Neural progenitor cell (in vitro differentiated cells): ENCODE results near the gene NLRC3. TPM values are rescaled to one million over a fixed set of nuclear protein-coding genes. Genes with fewer than 3 reads are reported as not detected.

ENCODE experiments used
- DNase-seq: peaks from one replicate; pipeline ENCODE4 v3.0.0-alpha.2; 2016; ENCODE audit warnings: low spot score
- H2AFZ ChIP-seq: fragments of 200-600 bp; sonication (generic); replicated peaks from 2 replicates; pipeline ENCODE4 v1.6.1; 2016; ENCODE audit warnings: antibody characterized with exemption
- H3F3A ChIP-seq: fragments of 200-600 bp; sonication (generic); 2 replicates; pipeline ENCODE4 v1.6.1; 2016; ENCODE audit warnings: antibody characterized with exemption, low read depth
- H3K27ac ChIP-seq: fragments of 200-600 bp; sonication (generic); 2 replicates; pipeline ENCODE4 v1.5.1; 2016; ENCODE audit warnings: mild to moderate bottlenecking
- H3K27me3 ChIP-seq: fragments of 200-600 bp; sonication (generic); 2 replicates; pipeline ENCODE4 v1.6.1; 2016; ENCODE audit warnings: mild to moderate bottlenecking, moderate library complexity
- H3K36me3 ChIP-seq: fragments of 200-600 bp; sonication (generic); 2 replicates; pipeline ENCODE4 v1.5.1; 2016
- H3K4me1 ChIP-seq: fragments of 200-600 bp; sonication (generic); 2 replicates; pipeline ENCODE4 v1.6.1; 2016; ENCODE audit warnings: mixed run types
- H3K4me2 ChIP-seq: fragments of 200-600 bp; sonication (generic); 2 replicates; pipeline ENCODE4 v1.6.1; 2016
- H3K4me3 ChIP-seq: fragments of 200-600 bp; sonication (generic); 2 replicates; pipeline ENCODE4 v1.5.1; 2016
- H3K79me2 ChIP-seq: fragments of 200-600 bp; sonication (generic); 2 replicates; pipeline ENCODE4 v1.6.1; 2016; ENCODE audit warnings: low read depth
- H3K9ac ChIP-seq: fragments of 200-600 bp; sonication (generic); 2 replicates; pipeline ENCODE4 v1.6.1; 2016
- H3K9me3 ChIP-seq: fragments of 200-600 bp; sonication (generic); 2 replicates; pipeline ENCODE4 v1.5.1; 2016; ENCODE audit warnings: low read depth
- H4K20me1 ChIP-seq: fragments of 200-600 bp; sonication (generic); 2 replicates; pipeline ENCODE4 v1.6.1; 2016; ENCODE audit warnings: low read depth
- H3K27ac Mint-ChIP-seq: 3 replicates; pipeline ENCODE4 v1.8.0; 2021; ENCODE audit warnings: mixed read lengths
- H3K27me3 Mint-ChIP-seq: 2 replicates; pipeline ENCODE4 v1.8.0; 2022; ENCODE audit warnings: low read depth, mild to moderate bottlenecking, inconsistent platforms, moderate library complexity, mixed read lengths; ENCODE audit not compliant: insufficient read depth
- H3K36me3 Mint-ChIP-seq: 3 replicates; pipeline ENCODE4 v1.8.0; 2021; ENCODE audit warnings: mixed read lengths
- H3K4me1 Mint-ChIP-seq: 3 replicates; pipeline ENCODE4 v1.8.0; 2021; ENCODE audit warnings: mixed read lengths
- H3K4me3 Mint-ChIP-seq: 3 replicates; pipeline ENCODE4 v1.8.0; 2021; ENCODE audit warnings: mild to moderate bottlenecking, moderate library complexity, mixed read lengths
- H3K9me3 Mint-ChIP-seq: 3 replicates; pipeline ENCODE4 v1.8.0; 2020; ENCODE audit warnings: mixed read lengths
- CTCF ChIP-seq: fragments of 200-600 bp; sonication (generic); IDR thresholded peaks from 2 replicates; pipeline ENCODE4 v1.5.1; 2017; ENCODE audit warnings: antibody characterized with exemption, mild to moderate bottlenecking
- EZH2 ChIP-seq: fragments of 200-600 bp; sonication (generic); IDR thresholded peaks from 2 replicates; pipeline ENCODE4 v1.6.1; 2017; ENCODE audit warnings: antibody characterized with exemption, mild to moderate bottlenecking, moderate library complexity
- EZH2phosphoT487 ChIP-seq: fragments of 200-600 bp; sonication (generic); IDR thresholded peaks from 2 replicates; pipeline ENCODE4 v1.6.1; 2017; ENCODE audit warnings: antibody characterized with exemption
- total RNA-seq: library from RNA; depleted of rRNA; stranded (reverse); fragments of >200 nt; gene quantifications from 2 replicates; pipeline ENCODE4 v1.2.3, GENCODE V29; 2015; ENCODE audit warnings: low replicate concordance

NLRC3 gene
- total RNA-seq, 1 donor from 2014 or later: not detected

GRCh38 chr16:3518986-3519348, 58.2 kb downstream of the NLRC3 start:
- Histone ChIP-seq H3K4me2 (no peak overlapping the region), H3K9ac (no peak overlapping the region), H2AFZ (no peak overlapping the region), H3K27me3 (no peaks in the 10 kb centered on the region), H3K79me2 (no peaks in the 10 kb centered on the region), H3K36me3 (peaks cover 10% of the 10 kb centered on the region), H3K4me1 (no peaks in the 10 kb centered on the region), H3K9me3 (no peaks in the 10 kb centered on the region), H3F3A (no peaks in the 10 kb centered on the region), H4K20me1 (no peaks in the 10 kb centered on the region), H3K27ac (no peak overlapping the region), H3K4me3 (no peak overlapping the region)
- no peak overlapping the region for H3K27ac Mint-ChIP-seq
- no peaks in the 10 kb centered on the region for H3K27me3 Mint-ChIP-seq
- H3K9me3 Mint-ChIP-seq: no peaks in the 10 kb centered on the region
- H3K36me3 Mint-ChIP-seq: peaks cover 21% of the 10 kb centered on the region
- H3K4me3 Mint-ChIP-seq: no peak overlapping the region
- TF ChIP-seq EZH2phosphoT487: no peak
- TF ChIP-seq CTCF: no peak
- no peak for DNase-seq
- H3K4me1 Mint-ChIP-seq: no peaks in the 10 kb centered on the region

GRCh38 chr16:3518292-3518985, 58.8 kb downstream of the NLRC3 start:
- Histone ChIP-seq H3K4me2 (no peak overlapping the region), H3K4me3 (no peak overlapping the region), H3K9me3 (no peaks in the 10 kb centered on the region), H3K27me3 (no peaks in the 10 kb centered on the region), H3F3A (no peaks in the 10 kb centered on the region), H2AFZ (no peak overlapping the region), H3K79me2 (no peaks in the 10 kb centered on the region), H3K27ac (no peak overlapping the region), H3K36me3 (peaks cover 10% of the 10 kb centered on the region), H4K20me1 (no peaks in the 10 kb centered on the region), H3K9ac (no peak overlapping the region), H3K4me1 (no peaks in the 10 kb centered on the region)
- no peak overlapping the region for H3K27ac Mint-ChIP-seq
- H3K36me3 Mint-ChIP-seq: peaks cover 21% of the 10 kb centered on the region
- DNase-seq: no peak
- no peaks in the 10 kb centered on the region for H3K9me3 Mint-ChIP-seq
- no peaks in the 10 kb centered on the region for H3K4me1 Mint-ChIP-seq
- no peaks in the 10 kb centered on the region for H3K27me3 Mint-ChIP-seq
- H3K4me3 Mint-ChIP-seq: no peak overlapping the region
- TF ChIP-seq CTCF (no peak), EZH2phosphoT487 (no peak), EZH2 (no peak)

GRCh38 chr16:3515897-3516296, 61.3 kb downstream of the NLRC3 start:
- Histone ChIP-seq H3K9ac (no peak overlapping the region), H3K4me1 (no peaks in the 10 kb centered on the region), H3K4me2 (no peak overlapping the region), H4K20me1 (no peaks in the 10 kb centered on the region), H3K4me3 (no peak overlapping the region), H3K79me2 (no peaks in the 10 kb centered on the region), H3K27ac (no peak overlapping the region), H2AFZ (no peak overlapping the region), H3K27me3 (no peaks in the 10 kb centered on the region), H3K36me3 (peaks cover 4% of the 10 kb centered on the region), H3F3A (no peaks in the 10 kb centered on the region), H3K9me3 (no peaks in the 10 kb centered on the region)
- no peaks in the 10 kb centered on the region for H3K4me1 Mint-ChIP-seq
- no peak overlapping the region for H3K27ac Mint-ChIP-seq
- no peak for TF ChIP-seq CTCF
- TF ChIP-seq EZH2: no peak
- peaks cover 21% of the 10 kb centered on the region for H3K36me3 Mint-ChIP-seq
- no peak for DNase-seq
- H3K4me3 Mint-ChIP-seq: no peak overlapping the region
- no peaks in the 10 kb centered on the region for H3K9me3 Mint-ChIP-seq
- H3K27me3 Mint-ChIP-seq: no peaks in the 10 kb centered on the region
